ENCODE data around the gene HORMAD1. TPM values are rescaled to one million over a fixed set of nuclear protein-coding genes. Genes with fewer than 3 reads are reported as not detected.

The HORMAD1 gene
- total and polyA plus RNA-seq, 2 donors (not counting 1 experiment from before 2014, with no cell fraction given), result 0.94 to 2.1 TPM

Small RNA genes lying within 50 kb of the gene (small RNA-seq; reads per million reads assigned to genes)
- not detected for gene RNU6-1042P (ENCODE audit: insufficient read length, low read depth, low replicate concordance)

Other genes starting within 250 kb of the HORMAD1 start
- gene TARS2, start 233.5 kb downstream of the HORMAD1 start, total RNA-seq, result 48.4 and 53.6 TPM in 2 replicates
- 30.4 and 42.2 TPM in 2 replicates for gene TARS2, start 233.5 kb downstream of the HORMAD1 start, polyA plus RNA-seq
- gene ECM1, start 212.8 kb downstream of the HORMAD1 start, total RNA-seq, result 1.9 and 2.5 TPM in 2 replicates
- gene ECM1, start 212.8 kb downstream of the HORMAD1 start, polyA plus RNA-seq, result 1.6 and 2.3 TPM in 2 replicates
- 2.0 and 2.6 TPM in 2 replicates for gene FALEC, start 205.1 kb downstream of the HORMAD1 start, total RNA-seq
- gene FALEC, start 205.1 kb downstream of the HORMAD1 start, polyA plus RNA-seq, result 1.1 and 3.7 TPM in 2 replicates
- gene ADAMTSL4, start 171.5 kb downstream of the HORMAD1 start, total RNA-seq, result 0.34 TPM in 1 of 2 replicates, not detected in the other
- 0.70 and 0.98 TPM in 2 replicates for gene ADAMTSL4, start 171.5 kb downstream of the HORMAD1 start, polyA plus RNA-seq
- gene MCL1, start 141.3 kb downstream of the HORMAD1 start, total RNA-seq, result 214 and 219 TPM in 2 replicates
- 163 and 266 TPM in 2 replicates for gene MCL1, start 141.3 kb downstream of the HORMAD1 start, polyA plus RNA-seq
- 115 and 119 TPM in 2 replicates for gene ENSA, start 91.3 kb downstream of the HORMAD1 start, total RNA-seq
- gene ENSA, start 91.3 kb downstream of the HORMAD1 start, polyA plus RNA-seq, result 65.5 and 85.5 TPM in 2 replicates
- 22.1 and 25.3 TPM in 2 replicates for gene GOLPH3L, start 23.7 kb downstream of the HORMAD1 start, total RNA-seq
- gene GOLPH3L, start 23.7 kb downstream of the HORMAD1 start, polyA plus RNA-seq, result 7.4 TPM in 2 replicates
- 221 and 241 TPM in 2 replicates for gene CTSS, start 44.9 kb upstream of the HORMAD1 start, total RNA-seq
- 89.6 and 106 TPM in 2 replicates for gene CTSS, start 44.9 kb upstream of the HORMAD1 start, polyA plus RNA-seq
- gene CTSK, start 87.4 kb upstream of the HORMAD1 start, total RNA-seq, result 5.3 and 5.9 TPM in 2 replicates
- gene CTSK, start 87.4 kb upstream of the HORMAD1 start, polyA plus RNA-seq, result 6.0 and 9.2 TPM in 2 replicates
- 48.2 and 48.6 TPM in 2 replicates for gene ARNT, start 155.7 kb upstream of the HORMAD1 start, total RNA-seq
- gene ARNT, start 155.7 kb upstream of the HORMAD1 start, polyA plus RNA-seq, result 17.6 and 21.0 TPM in 2 replicates
- not detected in 2 replicates for gene CTXND2, start 166.2 kb upstream of the HORMAD1 start, total RNA-seq
- gene CTXND2, start 166.2 kb upstream of the HORMAD1 start, polyA plus RNA-seq, result not detected in 2 replicates
- 115 and 133 TPM in 2 replicates for gene SETDB1, start 205.5 kb upstream of the HORMAD1 start, total RNA-seq
- gene SETDB1, start 205.5 kb upstream of the HORMAD1 start, polyA plus RNA-seq, result 57.4 and 79.6 TPM in 2 replicates

All from B cell (primary cell).